GM18507 (cell line): ENCODE data around the gene AGPAT3.
A peak's percentile ranks its signal among the peaks of the same experiment; 100 is the strongest.

Source experiments
- DNase-seq: peaks from one replicate; pipeline ENCODE4 v3.0.0; 2011; ENCODE audit warnings: low read depth; ENCODE audit not compliant: insufficient read length; ENCODE audit errors: extremely low spot score
- FAIRE-seq: peaks from 2 replicates; lab custom pipeline; 2011; peaks lifted over from hg19 to GRCh38; lab: Jason Lieb, UNC

The AGPAT3 gene

DNA sequence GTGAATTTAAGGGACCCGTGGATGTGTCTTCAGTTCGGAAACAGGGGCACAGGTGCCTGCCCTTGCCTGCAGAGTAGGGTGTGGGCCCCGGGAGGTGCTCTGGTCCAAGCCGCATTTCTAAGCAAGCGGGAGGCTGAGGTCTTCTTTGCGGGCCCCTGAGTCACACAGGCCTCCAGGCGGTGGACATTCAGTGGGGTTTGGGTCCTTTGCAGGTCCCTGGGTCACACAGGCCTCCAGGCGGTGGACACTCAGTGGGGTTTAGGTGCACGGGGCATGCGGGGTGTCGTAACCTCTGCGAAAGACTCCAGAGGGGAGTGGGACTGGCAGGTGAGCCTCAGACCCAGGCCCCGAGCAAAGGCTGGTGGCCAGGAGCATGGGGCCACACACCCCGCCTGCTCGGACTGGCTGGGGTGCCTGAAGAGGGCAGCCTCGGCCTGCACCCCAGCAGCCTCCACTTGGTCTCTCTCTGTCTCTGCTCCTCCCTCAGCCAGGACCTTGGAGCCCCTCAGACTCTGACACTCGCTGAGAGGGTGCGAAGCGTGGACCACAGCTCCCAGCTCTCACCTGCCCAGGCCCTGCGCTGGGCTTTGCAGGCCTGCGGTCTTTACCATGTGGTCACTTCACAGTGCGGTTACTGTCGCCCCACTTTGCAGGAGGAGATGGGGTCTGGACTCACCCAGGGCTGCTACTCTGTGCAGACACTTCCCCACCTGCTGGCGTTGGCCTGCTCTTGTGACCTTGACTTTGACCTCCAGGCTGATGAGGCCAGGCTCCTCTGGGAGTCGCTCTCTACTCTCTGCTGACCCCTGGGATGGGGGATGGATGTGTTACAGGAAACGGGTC, 6.0 kb upstream of the AGPAT3 start:
- FAIRE-seq (no peak), DNase-seq (no peak)

DNA sequence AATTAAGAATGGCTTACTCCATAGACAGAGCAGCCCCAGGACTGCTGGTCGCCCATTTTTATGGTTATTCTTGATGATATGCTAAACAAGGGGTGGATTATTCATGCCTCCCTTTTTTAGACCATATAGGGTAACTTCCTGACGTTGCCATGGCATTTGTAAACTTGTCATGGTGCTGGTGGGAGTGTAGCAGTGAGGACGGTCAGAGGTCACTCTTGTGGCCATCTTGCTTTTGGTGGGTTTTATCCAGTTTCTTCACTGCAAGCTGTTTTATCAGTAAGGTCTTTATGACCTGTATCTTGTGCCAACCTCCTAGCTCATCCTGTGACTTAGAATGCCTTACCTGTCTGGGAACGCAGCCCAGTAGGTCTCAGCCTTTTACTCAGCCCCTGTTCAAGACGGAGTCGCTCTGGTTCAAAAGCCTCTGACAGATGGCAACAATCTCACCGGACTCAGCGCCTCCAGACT, 5.2 kb upstream of the AGPAT3 start:
- no peak for DNase-seq
- no peak for FAIRE-seq

GRCh38 chr21:43861706-43862105, 3.3 kb upstream of the AGPAT3 start:
- no peak for DNase-seq
- no peak for FAIRE-seq

GRCh38 chr21:43864313-43864961, 586 bp upstream of the AGPAT3 start:
- FAIRE-seq (no peak), DNase-seq (no peak)

GRCh38 chr21:43865540-43866259, 677 bp downstream of the AGPAT3 start:
- peak; percentile 47 for DNase-seq
- FAIRE-seq = no peak

GRCh38 chr21:43866260-43866629, 1.2 kb downstream of the AGPAT3 start:
- DNase-seq (no peak), FAIRE-seq (no peak)

DNA sequence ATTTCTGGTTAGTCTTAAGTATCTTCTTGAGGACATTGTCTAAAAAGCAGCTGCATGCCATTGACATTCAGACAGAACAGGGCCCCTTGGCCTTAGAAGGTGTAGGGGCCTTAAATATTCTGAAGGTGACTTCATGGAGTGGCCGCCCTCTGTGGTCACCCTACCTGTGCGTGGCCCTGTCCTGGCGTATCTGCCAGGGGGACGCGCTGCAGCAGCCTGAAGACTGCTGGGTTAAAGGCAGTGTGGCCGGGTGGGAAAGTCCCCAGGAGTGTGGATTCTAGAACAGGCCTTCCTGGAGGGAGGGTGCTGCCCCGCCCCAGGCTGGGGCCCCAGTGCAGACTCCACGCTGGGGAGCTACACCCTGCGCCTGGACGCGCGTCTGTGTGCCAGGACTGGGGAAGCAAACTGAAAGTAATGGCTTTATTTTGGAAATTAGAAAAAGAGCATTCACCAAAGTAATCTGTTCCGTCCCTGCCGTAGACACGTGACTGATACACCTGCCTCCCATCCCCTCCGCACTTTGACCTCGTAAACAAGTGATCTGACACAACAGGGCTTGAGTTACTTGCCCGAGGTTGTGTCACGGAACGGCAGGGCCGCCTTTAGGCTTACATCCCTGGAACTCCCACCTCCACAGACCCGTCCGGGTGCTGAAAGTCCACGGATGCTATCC, 1.8 kb downstream of the AGPAT3 start:
- FAIRE-seq (peak; percentile 77), DNase-seq (peak; percentile 51)

GRCh38 chr21:43867332-43867703, 2.3 kb downstream of the AGPAT3 start:
- FAIRE-seq (no peak), DNase-seq (no peak)

GRCh38 chr21:43867948-43868347, 2.9 kb downstream of the AGPAT3 start:
- no peak for DNase-seq
- FAIRE-seq = no peak

- DNase-seq (no peak), FAIRE-seq (no peak)
These were observed 3.4 kb downstream of the AGPAT3 start for GRCh38 chr21:43868461-43868860.

GRCh38 chr21:43869486-43870325, 4.7 kb downstream of the AGPAT3 start:
- no peak for FAIRE-seq
- no peak for DNase-seq

DNA sequence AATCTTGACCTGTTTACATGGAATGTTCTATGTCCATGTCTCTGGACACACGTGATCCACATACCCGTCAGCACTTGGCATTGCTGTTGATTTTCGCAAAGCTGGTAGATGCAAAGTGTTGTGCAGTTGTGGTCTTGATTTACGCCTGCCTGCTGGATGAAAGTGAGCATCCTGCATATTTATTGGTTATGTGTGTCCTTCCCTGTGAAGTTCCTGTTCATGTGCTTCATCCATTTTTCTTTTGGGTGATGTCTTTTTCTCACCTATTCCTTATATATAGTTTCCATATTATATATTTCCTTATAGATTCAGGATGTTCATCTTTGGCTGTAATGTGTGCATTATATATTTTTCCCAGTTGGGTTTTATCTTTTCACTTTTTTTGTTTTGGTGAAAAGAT, 6.5 kb downstream of the AGPAT3 start:
- FAIRE-seq (no peak), DNase-seq (no peak)

DNA sequence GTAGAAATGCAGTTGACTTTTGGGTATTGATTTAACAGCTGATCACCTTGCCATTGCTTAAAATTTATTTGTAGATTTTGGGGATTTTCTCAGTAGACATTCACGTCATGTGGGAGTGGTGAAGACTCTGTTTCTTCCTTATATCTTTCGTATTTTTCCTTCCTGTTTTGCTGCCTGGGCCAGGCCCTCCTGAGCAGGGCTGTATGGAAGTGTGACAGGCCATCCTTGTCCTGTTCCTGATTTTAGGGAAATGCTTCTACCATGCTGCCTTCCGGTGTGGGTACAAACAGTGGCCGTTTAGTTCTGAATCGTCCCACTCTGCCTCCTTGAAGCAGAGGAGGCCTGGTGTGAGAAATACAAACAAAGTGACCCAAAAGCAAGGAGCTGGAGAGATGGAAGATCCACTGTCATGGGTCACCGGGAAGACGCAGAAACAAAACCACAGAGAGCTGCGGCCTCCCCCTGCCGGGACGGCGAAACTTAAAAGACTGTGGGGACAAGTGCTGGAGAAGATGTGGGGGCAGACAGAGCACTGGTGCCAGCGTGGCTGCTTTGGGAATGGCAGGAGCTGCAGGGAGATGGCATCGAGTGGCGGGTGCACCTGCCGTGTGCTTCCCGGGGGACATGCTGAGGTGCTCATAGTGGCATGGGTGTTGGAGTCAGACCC, 7.6 kb downstream of the AGPAT3 start:
- no peak for FAIRE-seq

GRCh38 chr21:43873673-43874072, 8.7 kb downstream of the AGPAT3 start:
- no peak for DNase-seq

More for the DNA sequence above, 7.6 kb downstream of the AGPAT3 start:
- no peak for DNase-seq

DNA sequence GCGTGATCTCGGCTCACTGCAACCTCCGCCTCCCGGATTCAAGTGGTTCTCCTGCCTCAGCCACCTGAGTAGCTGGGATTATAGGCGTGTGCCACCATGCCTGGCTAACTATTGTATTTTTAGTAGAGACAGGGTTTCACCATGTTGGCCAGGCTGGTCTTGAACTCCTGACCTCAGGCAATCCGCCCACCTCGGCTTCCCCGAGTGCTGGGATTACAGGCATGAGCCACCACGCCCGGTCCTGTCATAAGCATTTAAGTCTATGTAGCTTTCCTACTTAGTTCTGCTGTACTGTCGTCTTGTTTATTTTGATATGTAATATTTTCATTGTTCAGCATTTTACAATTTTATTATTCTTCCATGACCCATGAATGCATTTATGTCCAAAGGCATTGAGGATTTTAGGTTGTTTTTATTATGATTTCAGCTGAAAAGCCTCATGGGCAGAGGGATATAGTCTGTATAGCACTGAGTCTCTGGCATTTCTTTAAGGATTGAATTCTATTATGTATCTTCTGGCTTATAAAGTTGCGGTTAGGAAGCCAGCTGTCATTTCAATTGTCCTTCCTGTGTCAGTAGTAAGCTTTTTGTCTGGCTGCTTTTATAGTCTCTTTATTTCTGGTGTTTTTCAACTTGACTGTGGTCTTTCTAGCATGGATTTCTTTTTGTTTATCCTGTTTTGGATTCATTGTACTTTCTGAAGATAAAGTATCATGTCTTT, 9.2 kb downstream of the AGPAT3 start:
- FAIRE-seq (no peak), DNase-seq (no peak)

More at GRCh38 chr21:43873673-43874072, 8.7 kb downstream of the AGPAT3 start:
- no peak for FAIRE-seq

- no peak for FAIRE-seq
- DNase-seq = no peak
These were observed 11.6 kb downstream of the AGPAT3 start for GRCh38 chr21:43876605-43877004.

- FAIRE-seq = no peak
- DNase-seq = no peak
These were observed 13.0 kb downstream of the AGPAT3 start for GRCh38 chr21:43877936-43878575.
